Activated T-helper 2 cell treated with anti-CD3 and anti-CD28 coated beads, Interferon-gamma antibody, Interleukin-2, Interleukin-4, amounts not matched to agents 10 μg/mL and 5 μg/mL and 100 μg/mL, durations not matched to agents 14 hours and 24 hours and 36 hours (primary cell): ENCODE data around the gene FASN. TPM values are rescaled to one million over a fixed set of nuclear protein-coding genes. Genes with fewer than 3 reads are reported as not detected.

ENCODE experiments used
- DNase-seq: peaks from one replicate; pipeline ENCODE4 v3.0.0; 2021; ENCODE audit warnings: low spot score
- H3K27ac Mint-ChIP-seq: one replicate; pipeline ENCODE4 v1.8.0; 2021; ENCODE audit warnings: mixed read lengths
- H3K27me3 Mint-ChIP-seq: one replicate; pipeline ENCODE4 v1.8.0; 2021; ENCODE audit warnings: low read depth, mixed read lengths
- H3K36me3 Mint-ChIP-seq: one replicate; pipeline ENCODE4 v1.8.0; 2021; ENCODE audit warnings: low read depth, mixed read lengths
- H3K4me1 Mint-ChIP-seq: one replicate; pipeline ENCODE4 v1.8.0; 2021; ENCODE audit warnings: low read depth, mixed read lengths
- H3K4me3 Mint-ChIP-seq: one replicate; pipeline ENCODE4 v1.8.0; 2021; ENCODE audit warnings: low read depth, mild to moderate bottlenecking, moderate library complexity, mixed read lengths
- H3K9me3 Mint-ChIP-seq: one replicate; pipeline ENCODE4 v1.8.0; 2021; ENCODE audit warnings: mixed read lengths
- intact Hi-C: fragments of 100-400 bp; cut with micrococcal nuclease; formaldehyde crosslinking; loops from one replicate; pipeline ENCODE4 v1.15.1; 2023
- total RNA-seq: library from RNA; stranded (reverse); gene quantifications from 2 replicates; pipeline ENCODE4 v1.2.3, GENCODE V29; 2022

The FASN gene
- total RNA-seq, 1 donor from 2014 or later, result 387 TPM

GRCh38 chr17:82126556-82127314, 28.7 kb upstream of the FASN start:
- peaks cover 30% of the 10 kb centered on the region for H3K4me1 Mint-ChIP-seq
- no peaks in the 10 kb centered on the region for H3K27me3 Mint-ChIP-seq
- H3K27ac Mint-ChIP-seq, result peak overlapping the region; percentile 81
- H3K4me3 Mint-ChIP-seq, result peak overlapping the region; percentile 49
- peak; percentile 73 for DNase-seq
- H3K36me3 Mint-ChIP-seq, result peaks cover 6% of the 10 kb centered on the region
- intact Hi-C loops, result no loop called here
- no peaks in the 10 kb centered on the region for H3K9me3 Mint-ChIP-seq

GRCh38 chr17:82124101-82124500, 26.1 kb upstream of the FASN start:
- no peaks in the 10 kb centered on the region for H3K27me3 Mint-ChIP-seq
- DNase-seq, result no peak
- intact Hi-C loops, result no loop called here
- no peak overlapping the region for H3K4me3 Mint-ChIP-seq
- peaks cover 35% of the 10 kb centered on the region for H3K4me1 Mint-ChIP-seq
- no peaks in the 10 kb centered on the region for H3K9me3 Mint-ChIP-seq
- no peak overlapping the region for H3K27ac Mint-ChIP-seq
- peaks cover 9% of the 10 kb centered on the region for H3K36me3 Mint-ChIP-seq

- DNase-seq, result no peak
- Mint-ChIP-seq H3K36me3 (peaks cover 9% of the 10 kb centered on the region), H3K27ac (peak overlapping the region; percentile 55), H3K27me3 (no peaks in the 10 kb centered on the region), H3K4me3 (no peak overlapping the region), H3K4me1 (peaks cover 25% of the 10 kb centered on the region), H3K9me3 (no peaks in the 10 kb centered on the region)
- intact Hi-C loops, result no loop called here
These were observed 23.9 kb upstream of the FASN start for GRCh38 chr17:82121660-82122629.

- DNase-seq, result no peak
- Mint-ChIP-seq H3K27me3 (no peaks in the 10 kb centered on the region), H3K4me1 (peaks cover 18% of the 10 kb centered on the region), H3K4me3 (no peak overlapping the region), H3K9me3 (no peaks in the 10 kb centered on the region), H3K27ac (no peak overlapping the region), H3K36me3 (peaks cover 9% of the 10 kb centered on the region)
- intact Hi-C loops, result no loop called here
These were observed 23.2 kb upstream of the FASN start for GRCh38 chr17:82121246-82121645.

- H3K4me1 Mint-ChIP-seq, result peaks cover 12% of the 10 kb centered on the region
- H3K9me3 Mint-ChIP-seq, result no peaks in the 10 kb centered on the region
- intact Hi-C loops, result no loop called here
- no peak for DNase-seq
- no peak overlapping the region for H3K27ac Mint-ChIP-seq
- peaks cover 6% of the 10 kb centered on the region for H3K36me3 Mint-ChIP-seq
- H3K4me3 Mint-ChIP-seq, result no peak overlapping the region
- H3K27me3 Mint-ChIP-seq, result no peaks in the 10 kb centered on the region
These were observed 22.1 kb upstream of the FASN start for GRCh38 chr17:82120148-82120547.

- intact Hi-C loops, result no loop called here
- no peak overlapping the region for H3K27ac Mint-ChIP-seq
- H3K4me1 Mint-ChIP-seq, result peaks cover 10% of the 10 kb centered on the region
These were observed 20.9 kb upstream of the FASN start for GRCh38 chr17:82118815-82119380.

GRCh38 chr17:82118168-82118814, 20.3 kb upstream of the FASN start:
- no peaks in the 10 kb centered on the region for H3K9me3 Mint-ChIP-seq
- peaks cover 10% of the 10 kb centered on the region for H3K4me1 Mint-ChIP-seq
- intact Hi-C loops, result no loop called here
- no peak overlapping the region for H3K27ac Mint-ChIP-seq
- DNase-seq, result no peak
- H3K4me3 Mint-ChIP-seq, result no peak overlapping the region
- H3K27me3 Mint-ChIP-seq, result no peaks in the 10 kb centered on the region
- H3K36me3 Mint-ChIP-seq, result peaks cover 3% of the 10 kb centered on the region

More at GRCh38 chr17:82118815-82119380, 20.9 kb upstream of the FASN start:
- Mint-ChIP-seq H3K9me3 (no peaks in the 10 kb centered on the region), H3K27me3 (no peaks in the 10 kb centered on the region), H3K4me3 (no peak overlapping the region), H3K36me3 (peaks cover 3% of the 10 kb centered on the region)
- DNase-seq, result no peak

- Mint-ChIP-seq H3K27ac (no peak overlapping the region), H3K9me3 (no peaks in the 10 kb centered on the region), H3K36me3 (peaks cover 3% of the 10 kb centered on the region), H3K4me1 (peaks cover 10% of the 10 kb centered on the region), H3K27me3 (no peaks in the 10 kb centered on the region), H3K4me3 (no peak overlapping the region)
- DNase-seq, result no peak
- intact Hi-C loops, result no loop called here
These were observed 19.4 kb upstream of the FASN start for GRCh38 chr17:82117139-82118090.

- intact Hi-C loops, result no loop called here
- Mint-ChIP-seq H3K4me3 (no peak overlapping the region), H3K27ac (no peak overlapping the region), H3K27me3 (no peaks in the 10 kb centered on the region), H3K4me1 (peaks cover 4% of the 10 kb centered on the region), H3K9me3 (no peaks in the 10 kb centered on the region), H3K36me3 (peaks cover 3% of the 10 kb centered on the region)
- DNase-seq, result no peak
These were observed 18.2 kb upstream of the FASN start for GRCh38 chr17:82116246-82116645.

GRCh38 chr17:82114872-82115271, 16.8 kb upstream of the FASN start:
- Mint-ChIP-seq H3K27me3 (no peaks in the 10 kb centered on the region), H3K4me3 (no peak overlapping the region), H3K9me3 (no peaks in the 10 kb centered on the region), H3K4me1 (no peaks in the 10 kb centered on the region), H3K27ac (no peak overlapping the region), H3K36me3 (no peaks in the 10 kb centered on the region)
- intact Hi-C loops, result no loop called here
- no peak for DNase-seq

- no peaks in the 10 kb centered on the region for H3K36me3 Mint-ChIP-seq
- H3K27me3 Mint-ChIP-seq, result no peaks in the 10 kb centered on the region
- no peak overlapping the region for H3K27ac Mint-ChIP-seq
- no peaks in the 10 kb centered on the region for H3K9me3 Mint-ChIP-seq
- H3K4me3 Mint-ChIP-seq, result no peak overlapping the region
- DNase-seq, result no peak
- no peaks in the 10 kb centered on the region for H3K4me1 Mint-ChIP-seq
- intact Hi-C loops, result no loop called here
These were observed 16.4 kb upstream of the FASN start for GRCh38 chr17:82114447-82114846.

- intact Hi-C loops, result no loop called here
- no peaks in the 10 kb centered on the region for H3K36me3 Mint-ChIP-seq
- H3K4me1 Mint-ChIP-seq, result peaks cover under 1% of the 10 kb centered on the region
- DNase-seq, result no peak
- H3K4me3 Mint-ChIP-seq, result no peak overlapping the region
- H3K27me3 Mint-ChIP-seq, result no peaks in the 10 kb centered on the region
- H3K27ac Mint-ChIP-seq, result no peak overlapping the region
- H3K9me3 Mint-ChIP-seq, result no peaks in the 10 kb centered on the region
These were observed 15.9 kb upstream of the FASN start for GRCh38 chr17:82113941-82114340.
